Measurements from ENCODE around the gene TPCN1. TPM values are rescaled to one million over a fixed set of nuclear protein-coding genes. Genes with fewer than 3 reads are reported as not detected.

TPCN1 gene
- polyA plus RNA-seq, 1 experiment = 31.9 TPM

- ChIA-PET POLR2A (no interaction called here), CTCF (no interaction called here)
- TF ChIP-seq CTCF (IDR thresholded peaks at IDR 0.05; ENCODE audit: insufficient read depth, low read depth, low read length) = no peak
- Histone ChIP-seq H3K36me3 (ENCODE audit: control insufficient read depth, insufficient read depth, low read length) (peaks cover 21% of the 10 kb centered on the region), H3K27me3 (ENCODE audit: control insufficient read depth, insufficient read depth, low read length) (no peaks in the 10 kb centered on the region), H3K4me3 (ENCODE audit: low read depth, low read length) (no peak overlapping the region)
- DNase-seq (ENCODE audit: low read depth) = no peak
Measured at GRCh38 chr12:113286712-113287111, 65.4 kb downstream of the TPCN1 start.

- Histone ChIP-seq H3K27me3 (ENCODE audit: control insufficient read depth, insufficient read depth, low read length) (no peaks in the 10 kb centered on the region), H3K4me3 (ENCODE audit: low read depth, low read length) (no peak overlapping the region), H3K36me3 (ENCODE audit: control insufficient read depth, insufficient read depth, low read length) (peaks cover 21% of the 10 kb centered on the region)
- ChIA-PET POLR2A (no interaction called here), CTCF (no interaction called here)
- DNase-seq (ENCODE audit: low read depth) = no peak
- no peak for TF ChIP-seq CTCF (IDR thresholded peaks at IDR 0.05; ENCODE audit: insufficient read depth, low read depth, low read length)
Measured at GRCh38 chr12:113287146-113287898, 66.1 kb downstream of the TPCN1 start.

DNA sequence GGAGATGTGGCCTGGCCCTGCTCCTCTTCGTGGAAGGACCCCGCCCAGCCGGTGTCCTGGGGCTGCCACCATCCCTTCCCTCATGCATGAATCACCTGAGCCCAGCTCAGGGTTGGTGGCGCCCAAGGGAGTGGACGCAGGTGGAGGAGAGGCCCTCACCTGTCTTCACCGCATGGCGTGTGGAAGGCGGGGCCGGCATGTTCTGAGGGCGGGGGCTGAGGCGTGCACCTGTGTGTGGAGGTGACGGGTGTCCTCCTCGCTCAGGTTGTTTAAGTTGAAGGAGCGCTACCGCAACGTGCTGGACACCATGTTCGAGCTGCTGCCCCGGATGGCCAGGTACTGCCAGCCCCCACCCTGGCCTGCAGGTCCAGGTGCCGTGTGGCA lies 66.6 kb downstream of the TPCN1 start:
- no peaks in the 10 kb centered on the region for H3K27me3 ChIP-seq (ENCODE audit: control insufficient read depth, insufficient read depth, low read length)
- no peak for DNase-seq (ENCODE audit: low read depth)
- ChIA-PET CTCF (no interaction called here), POLR2A (no interaction called here)
- no peak for TF ChIP-seq CTCF (IDR thresholded peaks at IDR 0.05; ENCODE audit: insufficient read depth, low read depth, low read length)
- no peak overlapping the region for H3K4me3 ChIP-seq (ENCODE audit: low read depth, low read length)
- H3K36me3 ChIP-seq (ENCODE audit: control insufficient read depth, insufficient read depth, low read length) = peaks cover 21% of the 10 kb centered on the region

GRCh38 chr12:113289361-113289760 lies 68.1 kb downstream of the TPCN1 start:
- ChIA-PET POLR2A (no interaction called here), CTCF (no interaction called here)
- TF ChIP-seq CTCF (IDR thresholded peaks at IDR 0.05; ENCODE audit: insufficient read depth, low read depth, low read length) = no peak
- Histone ChIP-seq H3K27me3 (ENCODE audit: control insufficient read depth, insufficient read depth, low read length) (no peaks in the 10 kb centered on the region), H3K36me3 (ENCODE audit: control insufficient read depth, insufficient read depth, low read length) (peaks cover 27% of the 10 kb centered on the region), H3K4me3 (ENCODE audit: low read depth, low read length) (no peak overlapping the region)
- DNase-seq (ENCODE audit: low read depth) = no peak

GRCh38 chr12:113290506-113290905 lies 69.2 kb downstream of the TPCN1 start:
- CTCF ChIA-PET = interaction anchor here (0.6 to 0.8 kb wide), 2 partner anchors 19 to 51 kb away, joined by 3 read pairs; no protein-coding TSS in a partner anchor
- H3K36me3 ChIP-seq (ENCODE audit: control insufficient read depth, insufficient read depth, low read length) = peaks cover 30% of the 10 kb centered on the region
- no peak overlapping the region for H3K4me3 ChIP-seq (ENCODE audit: low read depth, low read length)
- POLR2A ChIA-PET = interaction anchor here (0.6 kb wide), 1 partner anchor 97 kb away, joined by 3 read pairs; no protein-coding TSS in a partner anchor
- no peaks in the 10 kb centered on the region for H3K27me3 ChIP-seq (ENCODE audit: control insufficient read depth, insufficient read depth, low read length)
- no peak for TF ChIP-seq CTCF (IDR thresholded peaks at IDR 0.05; ENCODE audit: insufficient read depth, low read depth, low read length)
- DNase-seq (ENCODE audit: low read depth) = no peak

Measured in BJ (cell line).